IPS-20b (cell line): ENCODE results near the gene TMEM72.

Source experiments
- H3K27ac ChIP-seq: one replicate; pipeline ENCODE4 v1.5.1; 2013; ENCODE audit warnings: low read length
- H3K27me3 ChIP-seq: 2 replicates; pipeline ENCODE4 v1.6.1; 2013; ENCODE audit warnings: mild to moderate bottlenecking, low read length, inconsistent platforms; ENCODE audit not compliant: insufficient read depth
- H3K36me3 ChIP-seq: 2 replicates; pipeline ENCODE4 v1.6.1; 2013; ENCODE audit warnings: low read depth, mild to moderate bottlenecking, inconsistent platforms, low read length, moderate library complexity; ENCODE audit not compliant: insufficient read depth
- H3K4me1 ChIP-seq: 2 replicates; pipeline ENCODE4 v1.6.1; 2013; ENCODE audit warnings: mild to moderate bottlenecking, control low read depth, inconsistent platforms, low read length, moderate library complexity; ENCODE audit not compliant: insufficient read depth
- H3K4me3 ChIP-seq: 2 replicates; pipeline ENCODE4 v1.5.1; 2013; ENCODE audit warnings: mild to moderate bottlenecking, low read length, inconsistent platforms
- H3K9ac ChIP-seq: 2 replicates; pipeline ENCODE4 v1.6.1; 2013; ENCODE audit warnings: low read depth, mild to moderate bottlenecking, inconsistent platforms, low read length, moderate library complexity
- H3K9me3 ChIP-seq: 2 replicates; pipeline ENCODE4 v1.6.1; 2013; ENCODE audit warnings: mild to moderate bottlenecking, low read depth, low read length, inconsistent platforms; ENCODE audit not compliant: insufficient read depth

The TMEM72 gene

DNA sequence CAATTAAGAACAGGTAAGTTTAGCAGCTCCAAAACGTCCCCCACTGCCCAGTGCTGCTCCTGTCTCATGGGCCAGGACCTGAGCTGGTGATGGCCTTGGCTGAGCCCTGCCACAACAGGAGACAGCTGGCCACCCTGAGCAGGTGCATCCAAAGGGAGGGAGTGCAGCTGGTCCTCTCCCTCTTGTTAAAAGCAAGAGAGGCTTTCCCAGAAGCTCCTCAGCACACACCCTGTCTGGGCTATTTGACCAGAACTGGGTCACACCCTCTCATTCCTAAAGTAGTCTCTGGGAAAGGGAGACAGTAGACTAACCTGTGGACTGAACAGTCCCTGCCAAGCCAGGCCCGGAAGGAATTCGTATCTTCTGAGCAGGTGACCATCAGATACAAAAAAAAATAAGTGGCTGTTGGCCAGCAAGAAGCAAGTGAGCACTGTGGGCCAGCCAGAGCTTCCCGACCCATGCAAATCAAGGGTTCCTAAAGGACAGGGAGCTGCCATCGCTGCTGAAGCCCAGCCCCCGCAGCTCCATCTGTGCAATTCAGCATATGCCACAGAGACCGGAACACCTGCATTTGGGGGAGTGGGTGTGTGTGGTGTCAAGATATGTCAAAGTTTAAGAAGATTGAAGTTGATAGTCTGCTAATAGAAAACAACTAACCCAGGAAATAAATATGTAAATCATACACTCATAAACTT lies 2.1 kb upstream of the TMEM72 start:
- no peaks in the 10 kb centered on the region for H3K36me3 ChIP-seq
- H3K9me3 ChIP-seq: no peaks in the 10 kb centered on the region
- H3K9ac ChIP-seq: no peak overlapping the region
- H3K27ac ChIP-seq: no peak overlapping the region
- no peak overlapping the region for H3K4me3 ChIP-seq
- 0 out of 2 replicates have a peak, but pooled peaks cover 4% of the 10 kb centered on the region for H3K27me3 ChIP-seq
- peaks cover 6% of the 10 kb centered on the region; the same call in 1 of the 2 replicates for H3K4me1 ChIP-seq

DNA sequence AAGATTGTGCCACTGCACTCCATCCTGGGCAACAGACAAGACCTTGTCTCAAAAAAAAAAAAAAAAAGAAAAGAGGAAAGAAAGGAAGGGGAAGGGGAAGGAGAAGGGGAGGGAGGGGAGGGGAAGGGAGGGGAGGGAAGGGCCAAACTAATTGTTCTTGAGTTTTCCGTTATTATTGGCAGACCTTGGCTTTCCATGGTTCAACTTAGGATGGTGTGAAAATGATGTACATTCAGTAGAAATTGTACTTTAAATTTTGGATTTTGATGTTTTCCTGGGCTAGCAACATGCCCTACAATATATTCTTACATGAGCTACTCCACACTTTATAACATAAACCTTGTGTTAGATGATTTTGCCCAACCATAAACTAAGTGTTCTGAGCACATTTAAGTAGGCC lies 1.2 kb upstream of the TMEM72 start:
- Histone ChIP-seq H3K27ac (no peak overlapping the region), H3K4me3 (no peak overlapping the region), H3K9me3 (no peaks in the 10 kb centered on the region), H3K36me3 (no peaks in the 10 kb centered on the region), H3K27me3 (0 out of 2 replicates have a peak, but pooled peaks cover 4% of the 10 kb centered on the region), H3K9ac (no peak overlapping the region), H3K4me1 (peaks cover 6% of the 10 kb centered on the region; the same call in 1 of the 2 replicates)

DNA sequence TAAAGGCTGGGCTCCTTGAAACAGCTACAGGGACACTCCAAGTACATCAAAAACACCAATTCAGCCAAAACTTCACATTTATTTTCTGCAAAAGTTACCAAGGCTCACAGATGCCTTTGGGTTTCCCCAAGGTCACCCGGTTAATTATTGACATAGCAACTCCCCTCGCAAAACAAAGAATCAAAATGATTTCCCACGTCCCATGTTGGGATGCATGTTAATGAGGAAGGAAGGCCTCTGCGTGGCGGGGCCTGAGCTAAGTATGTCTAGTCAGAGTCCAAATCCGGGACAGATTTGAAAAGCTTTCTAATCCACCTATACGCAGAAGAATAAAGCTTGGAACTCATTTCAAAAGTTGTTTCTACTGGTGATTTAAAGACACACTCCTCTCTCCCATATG lies 535 bp upstream of the TMEM72 start:
- Histone ChIP-seq H3K36me3 (no peaks in the 10 kb centered on the region), H3K4me3 (no peak overlapping the region), H3K4me1 (peaks cover 6% of the 10 kb centered on the region; the same call in 1 of the 2 replicates), H3K27me3 (0 out of 2 replicates have a peak, but pooled peaks cover 4% of the 10 kb centered on the region), H3K9me3 (no peaks in the 10 kb centered on the region), H3K9ac (no peak overlapping the region), H3K27ac (no peak overlapping the region)

DNA sequence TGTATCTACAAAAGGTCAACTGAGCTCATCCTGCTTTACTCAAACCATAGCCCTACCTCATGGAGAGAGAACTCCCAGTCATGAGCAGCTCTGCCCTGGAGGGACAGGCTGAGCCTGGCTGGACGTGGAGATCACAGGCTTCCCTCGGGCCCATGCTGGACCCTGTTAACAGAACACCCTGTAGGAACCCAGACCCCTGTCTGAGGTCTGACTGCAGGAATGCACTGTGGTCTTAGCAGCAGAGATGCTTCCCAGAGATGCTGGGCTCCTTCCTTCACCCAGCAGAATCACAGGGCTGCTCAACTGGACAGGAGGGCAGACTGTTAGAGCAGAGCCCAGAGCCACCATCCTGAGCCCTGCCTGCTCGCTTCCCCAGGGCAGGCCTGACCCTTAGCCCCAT lies 814 bp downstream of the TMEM72 start:
- Histone ChIP-seq H3K36me3 (no peaks in the 10 kb centered on the region), H3K27me3 (0 out of 2 replicates have a peak, but pooled peaks cover 4% of the 10 kb centered on the region), H3K9ac (no peak overlapping the region), H3K9me3 (no peaks in the 10 kb centered on the region), H3K4me3 (no peak overlapping the region), H3K27ac (no peak overlapping the region), H3K4me1 (peaks cover 6% of the 10 kb centered on the region; the same call in 1 of the 2 replicates)

DNA sequence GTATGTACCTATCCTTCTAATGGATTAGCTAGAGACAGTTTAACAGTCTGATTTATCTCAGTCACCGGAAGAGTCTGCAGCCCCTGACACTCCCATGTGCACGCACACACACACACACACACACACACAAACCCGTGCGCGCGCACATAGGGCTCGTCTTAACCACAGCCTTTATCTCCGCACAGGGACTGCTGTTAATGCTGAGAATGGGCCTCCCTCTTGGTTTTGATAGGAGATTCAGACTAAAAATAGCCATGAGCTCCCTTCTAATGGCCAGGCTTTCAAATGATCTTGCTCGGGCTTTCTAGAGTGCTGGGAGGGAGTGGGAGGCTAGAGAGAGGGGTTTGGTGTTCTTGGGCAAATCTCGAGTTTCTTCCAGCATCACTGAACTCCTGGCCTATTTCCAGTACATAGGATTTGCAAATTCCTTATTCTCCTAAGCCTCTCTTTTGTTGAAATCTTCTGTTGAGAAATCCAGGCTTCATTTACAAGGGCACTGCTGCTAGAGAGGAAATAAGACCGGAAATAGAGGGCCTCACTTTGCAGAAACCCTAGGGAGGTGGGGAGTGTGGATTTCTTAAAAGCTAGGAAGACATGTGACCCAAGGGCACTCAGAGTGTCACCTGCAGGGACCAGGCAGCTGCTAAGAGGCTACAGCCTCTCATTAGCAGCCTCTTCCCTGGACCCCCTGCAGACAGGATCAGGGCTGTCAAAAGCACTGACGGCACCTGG lies 2.4 kb downstream of the TMEM72 start:
- Histone ChIP-seq H3K4me3 (no peak overlapping the region), H3K27me3 (0 out of 2 replicates have a peak, but pooled peaks cover 4% of the 10 kb centered on the region), H3K27ac (no peak overlapping the region), H3K4me1 (no peaks in the 10 kb centered on the region), H3K9me3 (no peaks in the 10 kb centered on the region), H3K36me3 (no peaks in the 10 kb centered on the region), H3K9ac (no peak overlapping the region)

DNA sequence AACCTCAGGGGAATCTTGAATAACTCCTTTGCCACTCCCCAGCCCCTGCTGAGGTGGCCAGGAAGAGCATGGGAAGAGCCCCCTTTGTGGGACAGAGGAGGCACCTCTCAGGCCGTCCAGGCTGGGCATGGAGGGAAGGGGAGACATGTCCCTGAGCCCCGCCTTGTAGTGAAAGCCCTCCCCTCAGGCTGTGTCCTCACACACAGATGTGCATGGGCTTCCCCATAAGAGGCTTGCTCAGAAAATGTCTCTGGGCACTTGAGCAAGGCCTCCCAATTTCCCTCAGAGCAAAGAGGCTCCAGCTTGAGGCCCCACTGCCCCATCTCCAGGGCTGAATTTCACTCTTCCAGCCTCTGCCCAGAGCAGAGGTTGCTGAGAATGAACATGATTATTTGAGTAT lies 3.8 kb downstream of the TMEM72 start:
- no peak overlapping the region for H3K27ac ChIP-seq

DNA sequence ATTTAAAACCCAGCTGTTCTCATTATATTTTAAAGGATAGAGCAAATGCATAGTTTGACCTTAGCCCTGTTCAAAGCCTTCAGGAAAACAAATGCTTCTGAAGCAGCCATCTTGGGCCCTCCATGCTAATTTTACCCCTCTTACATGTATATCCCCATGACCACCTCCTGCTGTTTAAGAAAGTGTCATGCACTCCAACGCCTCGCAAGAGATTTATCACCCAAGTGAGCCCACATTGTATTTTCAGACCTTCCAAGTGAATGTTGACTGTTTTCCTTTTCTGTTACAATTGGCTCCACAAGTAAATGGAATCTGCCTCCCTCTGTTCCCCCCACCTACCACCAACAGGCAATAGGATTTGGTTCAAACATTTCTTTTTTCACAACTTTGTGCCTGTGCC lies 5.3 kb downstream of the TMEM72 start:
- Histone ChIP-seq H3K9me3 (no peaks in the 10 kb centered on the region), H3K9ac (no peak overlapping the region), H3K27me3 (0 out of 2 replicates have a peak, but pooled peaks cover 2% of the 10 kb centered on the region), H3K27ac (no peak overlapping the region), H3K4me1 (no peaks in the 10 kb centered on the region), H3K4me3 (no peak overlapping the region), H3K36me3 (no peaks in the 10 kb centered on the region)

More for the DNA sequence above, 3.8 kb downstream of the TMEM72 start:
- Histone ChIP-seq H3K9me3 (no peaks in the 10 kb centered on the region), H3K4me1 (no peaks in the 10 kb centered on the region), H3K9ac (no peak overlapping the region), H3K36me3 (no peaks in the 10 kb centered on the region), H3K4me3 (no peak overlapping the region), H3K27me3 (0 out of 2 replicates have a peak, but pooled peaks cover 4% of the 10 kb centered on the region)

DNA sequence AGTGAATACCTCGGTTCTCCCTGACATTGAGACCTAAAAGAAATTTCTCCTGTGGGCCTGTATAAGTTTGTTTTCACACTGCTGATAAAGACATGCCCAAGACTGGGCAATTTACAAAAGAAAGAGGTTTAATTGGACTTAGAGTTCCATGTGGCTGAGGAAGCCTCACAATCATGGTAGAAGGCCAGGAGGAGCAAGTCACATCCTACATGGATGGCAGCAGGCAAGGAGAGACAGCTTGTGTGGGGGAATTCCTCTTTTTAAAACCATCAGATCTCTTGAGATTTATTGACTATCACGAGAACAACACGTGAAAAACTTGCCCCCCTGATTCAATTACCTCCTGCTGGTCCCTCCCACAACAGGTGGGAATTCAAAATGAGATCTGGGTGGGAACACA lies 6.7 kb downstream of the TMEM72 start:
- Histone ChIP-seq H3K9ac (no peak overlapping the region), H3K36me3 (no peaks in the 10 kb centered on the region), H3K27me3 (no peaks in the 10 kb centered on the region), H3K4me3 (no peak overlapping the region), H3K9me3 (no peaks in the 10 kb centered on the region), H3K4me1 (no peaks in the 10 kb centered on the region), H3K27ac (no peak overlapping the region)

DNA sequence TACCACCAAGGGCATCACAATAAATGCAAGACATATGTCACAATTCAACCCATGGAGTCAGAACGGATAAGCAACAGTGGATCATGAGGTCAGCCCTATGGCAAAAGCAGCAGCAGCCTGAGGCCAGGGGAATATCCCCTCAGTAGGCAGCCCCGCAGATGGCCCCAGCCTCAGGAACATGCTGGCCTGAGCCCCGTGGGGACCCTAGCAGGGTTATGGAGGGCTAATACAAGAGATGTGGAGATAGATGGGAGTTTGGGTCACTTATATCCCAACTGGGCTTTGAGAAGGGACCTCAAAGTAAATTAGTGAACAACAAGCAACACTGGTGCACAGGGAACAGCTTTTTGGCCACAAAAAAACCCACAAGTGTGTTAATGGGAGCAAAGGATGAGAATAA lies 9.1 kb downstream of the TMEM72 start:
- Histone ChIP-seq H3K27ac (no peak overlapping the region), H3K9ac (no peak overlapping the region), H3K27me3 (no peaks in the 10 kb centered on the region), H3K4me1 (no peaks in the 10 kb centered on the region), H3K9me3 (no peaks in the 10 kb centered on the region), H3K4me3 (no peak overlapping the region), H3K36me3 (no peaks in the 10 kb centered on the region)

DNA sequence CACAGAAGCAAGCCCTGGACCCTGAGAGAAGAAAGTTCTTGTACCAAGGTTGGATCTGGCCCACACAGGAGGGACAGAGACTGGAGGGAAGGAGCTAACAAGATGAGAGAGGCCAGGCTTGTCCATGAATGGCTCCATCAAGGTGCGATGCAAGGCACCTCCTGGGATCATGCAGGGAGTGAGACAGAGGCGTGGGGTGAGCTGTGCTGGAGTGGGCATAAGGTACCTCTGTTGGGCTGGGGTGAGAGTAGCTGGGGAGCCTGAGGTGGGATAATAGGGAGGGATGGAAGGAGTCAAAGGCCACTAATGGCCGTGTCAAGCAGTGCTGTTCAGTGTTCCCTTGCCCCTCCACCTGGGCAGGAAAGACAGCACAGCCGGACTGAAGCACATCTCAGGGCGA lies 9.9 kb downstream of the TMEM72 start:
- Histone ChIP-seq H3K9me3 (no peaks in the 10 kb centered on the region), H3K4me3 (no peak overlapping the region), H3K9ac (no peak overlapping the region), H3K4me1 (no peaks in the 10 kb centered on the region), H3K36me3 (no peaks in the 10 kb centered on the region), H3K27me3 (no peaks in the 10 kb centered on the region), H3K27ac (no peak overlapping the region)

DNA sequence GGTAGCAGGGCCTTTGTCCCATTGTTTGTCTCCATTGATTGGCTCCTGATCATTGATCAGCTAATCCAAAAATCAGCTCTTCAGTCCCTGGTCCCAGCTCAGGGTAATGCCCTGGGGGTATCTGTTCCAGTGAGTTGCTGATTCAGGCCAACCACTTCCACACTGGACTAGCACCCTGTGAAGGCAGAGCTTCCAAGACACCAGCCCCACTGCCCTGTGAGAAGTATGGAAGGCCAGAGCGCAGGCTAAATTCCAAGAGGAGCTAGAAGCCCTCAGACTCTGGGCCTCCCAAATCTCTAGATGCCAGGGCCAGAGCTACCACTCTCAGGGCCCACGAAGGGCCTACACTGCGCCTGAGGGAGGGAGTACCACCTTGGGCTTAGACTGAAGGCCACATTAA lies 10.4 kb downstream of the TMEM72 start:
- no peaks in the 10 kb centered on the region for H3K36me3 ChIP-seq
- H3K4me3 ChIP-seq: no peak overlapping the region
- no peak overlapping the region for H3K27ac ChIP-seq
- no peaks in the 10 kb centered on the region for H3K4me1 ChIP-seq
- no peak overlapping the region for H3K9ac ChIP-seq
- H3K27me3 ChIP-seq: no peaks in the 10 kb centered on the region
- no peaks in the 10 kb centered on the region for H3K9me3 ChIP-seq

DNA sequence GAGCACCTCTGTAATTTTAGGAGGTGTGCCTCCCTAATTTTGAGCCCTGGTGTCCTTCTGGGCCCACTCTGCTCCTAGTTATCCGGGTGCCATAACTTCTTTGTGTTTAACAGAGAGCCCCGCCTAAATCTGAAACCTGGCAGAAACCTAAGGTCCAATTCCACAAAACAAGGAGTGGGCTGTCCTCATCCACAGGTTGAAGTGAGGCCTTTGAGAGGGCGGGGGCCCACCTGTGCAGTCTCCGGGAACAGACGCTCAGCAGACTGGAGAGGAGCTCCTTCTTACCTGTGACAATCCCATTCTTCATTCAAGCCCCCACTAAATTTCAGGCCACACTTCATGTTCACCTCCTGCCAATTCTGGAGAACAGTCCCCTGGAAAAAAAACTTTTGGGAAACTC lies 10.9 kb downstream of the TMEM72 start:
- H3K27me3 ChIP-seq: no peaks in the 10 kb centered on the region
- H3K36me3 ChIP-seq: no peaks in the 10 kb centered on the region
- H3K9me3 ChIP-seq: no peaks in the 10 kb centered on the region
- no peak overlapping the region for H3K27ac ChIP-seq
- no peak overlapping the region for H3K4me3 ChIP-seq
- H3K4me1 ChIP-seq: no peaks in the 10 kb centered on the region
- H3K9ac ChIP-seq: no peak overlapping the region
